ENCODE results near the gene KIZ.

KIZ gene

GRCh38 chr20:21272679-21273078 is 146.8 kb downstream of the KIZ start:
- no peak for DNase-seq

DNA sequence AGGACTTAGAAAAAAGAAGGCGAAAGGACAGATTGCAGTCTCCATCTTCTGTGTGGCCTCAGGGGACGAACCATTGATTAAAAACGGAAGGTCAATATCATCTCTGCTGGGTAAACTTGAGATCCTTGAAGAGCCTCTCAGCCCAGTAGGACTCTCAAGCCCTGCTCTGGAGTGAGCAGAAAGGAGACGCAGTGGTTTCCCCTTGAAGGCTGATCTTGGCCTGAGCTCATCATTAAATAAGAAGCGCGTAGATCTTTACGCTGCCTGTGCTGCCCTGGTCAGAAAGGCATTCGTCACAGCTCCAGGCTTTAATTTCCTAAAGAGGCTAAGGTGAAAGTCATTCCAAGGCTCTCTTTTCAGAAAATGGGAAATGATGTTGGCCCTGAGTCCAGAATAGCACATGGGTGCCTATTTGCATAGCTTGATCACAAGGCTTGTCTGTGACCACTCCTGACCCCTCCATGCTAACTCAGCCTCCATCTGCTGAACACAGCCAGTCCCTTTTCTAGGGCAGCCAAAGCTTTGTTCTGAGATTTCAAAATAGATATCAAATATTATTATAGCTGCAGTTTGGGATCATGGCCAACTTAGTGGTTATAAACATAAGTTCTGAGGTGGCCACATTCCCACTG is 148.0 kb downstream of the KIZ start:
- DNase-seq = no peak

DNA sequence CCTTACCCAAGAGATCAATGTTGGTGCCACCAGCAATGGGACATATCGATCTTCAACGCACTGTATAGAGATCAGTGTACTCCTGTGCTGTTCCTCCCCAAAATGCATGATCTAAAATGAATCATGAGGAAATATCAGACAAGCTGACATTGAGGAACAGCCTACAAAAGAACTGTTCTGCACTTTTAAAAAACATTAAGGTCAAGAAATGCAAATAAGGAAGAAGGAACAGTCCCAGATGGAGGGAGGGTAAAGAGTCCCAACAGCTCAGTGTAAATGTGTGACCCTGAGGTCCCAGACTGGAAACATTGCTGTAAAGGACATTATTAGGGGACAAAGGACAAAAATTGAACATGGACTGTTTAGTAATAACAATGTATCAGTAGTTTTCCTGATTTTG is 152.9 kb downstream of the KIZ start:
- no peak for DNase-seq

DNA sequence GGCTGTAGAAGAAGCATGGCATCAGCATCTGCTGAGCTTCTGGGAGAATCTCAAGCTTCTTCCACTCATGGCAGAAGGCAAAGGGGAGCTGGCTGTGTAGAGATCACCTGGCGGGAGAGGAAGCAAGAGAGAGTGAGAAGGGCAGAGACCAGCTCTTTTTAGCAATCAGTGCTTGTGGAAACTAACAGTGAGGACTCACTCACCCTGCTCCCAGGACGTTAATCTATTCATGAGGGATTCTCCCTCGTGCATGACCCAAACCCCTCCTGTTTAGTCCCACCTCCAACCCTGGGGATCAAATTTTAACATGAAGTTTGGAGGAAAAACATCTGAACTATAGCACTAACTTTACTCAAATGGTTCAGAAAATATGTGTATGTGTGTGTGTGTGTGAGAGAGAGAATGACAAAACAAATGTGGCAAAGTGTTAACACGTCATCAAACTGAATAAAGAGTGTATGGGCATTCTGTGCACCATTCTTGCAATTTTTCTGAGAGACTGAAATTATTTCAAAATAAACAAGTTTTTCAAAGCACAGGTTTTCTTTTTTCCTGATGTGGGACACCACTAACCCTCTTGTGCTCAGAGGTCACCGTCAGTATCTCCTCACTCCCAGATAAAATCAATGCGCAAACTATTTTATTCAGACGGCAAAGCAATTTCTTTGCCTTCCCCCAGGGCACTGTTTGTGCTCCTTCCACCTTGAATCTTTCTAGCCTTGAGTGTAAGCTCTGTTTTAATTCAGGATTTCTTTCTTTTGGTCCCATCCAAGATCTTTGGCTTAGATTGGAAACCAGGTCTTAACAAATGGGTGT is 154.0 kb downstream of the KIZ start:
- no peak for DNase-seq

DNA sequence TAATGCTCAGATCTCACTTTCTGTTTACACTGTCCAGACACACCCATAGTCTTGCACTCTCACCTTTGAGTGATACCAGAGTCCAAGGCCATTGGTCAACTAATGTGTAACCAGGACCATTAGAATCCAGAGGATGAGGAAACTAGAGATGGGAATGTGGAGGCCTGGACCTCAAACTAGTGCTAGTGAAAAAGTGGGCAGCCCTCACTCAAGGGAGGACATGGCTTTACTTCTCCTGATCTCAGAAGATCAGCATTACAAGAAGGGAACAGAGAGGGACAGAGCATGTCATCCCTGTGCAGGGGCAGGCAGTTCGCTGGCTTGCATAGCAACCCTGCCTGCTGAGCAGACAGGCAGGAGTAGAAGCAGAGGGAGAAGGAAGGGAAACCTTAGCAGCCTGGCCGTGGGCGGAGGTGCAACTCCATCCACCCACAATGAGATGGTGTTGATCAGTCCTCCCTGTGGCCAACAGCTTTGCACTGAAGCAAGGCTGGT is 154.7 kb downstream of the KIZ start:
- no peak for DNase-seq

DNA sequence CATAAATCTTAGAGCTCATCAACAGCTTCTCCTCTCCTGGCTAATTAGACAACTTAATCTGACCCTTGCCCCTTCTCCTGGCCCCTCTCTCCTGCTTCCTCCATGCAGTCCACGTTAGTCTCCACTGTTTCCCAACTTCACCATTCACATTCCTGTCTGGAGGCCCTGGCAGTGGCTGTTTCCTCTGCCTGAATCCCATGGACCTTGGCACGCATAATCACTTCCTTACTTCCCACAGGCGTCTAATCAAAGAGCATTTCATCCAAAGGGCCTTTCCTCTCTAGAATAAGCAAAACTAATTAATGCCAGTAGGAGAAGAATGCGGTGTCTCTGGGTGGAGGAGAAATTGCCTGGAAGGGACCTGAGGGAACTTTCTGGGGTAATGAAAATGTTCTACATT is 160.9 kb downstream of the KIZ start:
- no peak for DNase-seq

GRCh38 chr20:21288587-21289370 is 162.9 kb downstream of the KIZ start:
- no peak for DNase-seq

DNA sequence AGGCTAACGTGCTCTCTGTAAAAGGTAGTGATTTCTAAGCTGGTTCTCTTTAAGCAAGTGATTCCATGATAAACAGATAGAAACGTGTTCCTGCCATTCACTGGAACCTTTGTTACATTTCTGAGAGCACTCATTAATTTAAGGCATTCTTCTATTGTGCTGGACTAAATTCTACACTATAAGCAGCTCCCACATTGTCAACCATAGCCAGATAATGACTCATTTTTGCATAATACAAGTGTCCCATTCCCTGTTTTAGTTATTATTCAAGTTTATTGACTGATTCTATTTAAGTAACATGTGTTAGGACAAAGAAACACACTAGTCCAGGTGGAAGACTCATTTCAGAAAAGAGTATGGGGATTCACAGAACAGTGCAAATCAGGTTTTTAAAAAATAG is 163.8 kb downstream of the KIZ start:
- DNase-seq = no peak

GRCh38 chr20:21291026-21291425 is 165.1 kb downstream of the KIZ start:
- no peak for DNase-seq

DNA sequence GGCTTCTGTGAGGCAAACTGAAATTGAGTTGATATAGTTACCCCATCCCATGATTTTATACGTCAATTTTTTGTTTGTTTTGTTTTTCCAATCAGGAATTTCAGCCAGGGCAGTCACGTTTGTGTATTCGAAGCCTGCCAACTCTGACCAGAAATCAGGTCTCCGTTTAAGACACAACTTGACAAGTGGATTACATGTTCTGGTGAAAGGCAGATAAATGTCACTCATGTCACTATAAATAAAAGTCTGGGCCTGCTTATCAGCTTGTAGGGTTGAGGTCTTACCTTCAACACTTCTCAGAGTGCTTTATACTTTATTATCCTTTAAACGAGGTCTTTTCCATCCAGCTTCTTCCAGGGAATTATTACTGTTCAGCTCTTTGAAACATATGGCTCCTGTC is 168.9 kb downstream of the KIZ start:
- no peak for DNase-seq
